Body of pancreas (tissue), 4 donors: Measurements from ENCODE around the gene EAF1. TPM values are rescaled to one million over a fixed set of nuclear protein-coding genes. Genes with fewer than 3 reads are reported as not detected.
"Not testable (repeated sequence)": the region's sequence is repeated elsewhere in the genome, so short reads cannot be mapped to it uniquely, and the experiment has no call there.

Source experiments
- ATAC-seq: fragments of 150-250 bp; one replicate; pipeline ENCODE4 v1.9.1; 2016
- DNase-seq, 4 donors: peaks; one replicate each; pipeline ENCODE4 v3.0.0-alpha.2; 2019
- H3K27ac ChIP-seq, 4 donors: fragments of 200-600 bp; sonication (generic); 1 replicate in 3 of 4; 2 replicates in 1 of 4; pipeline versions ENCODE4 v1.5.1 to v1.6.1; 2016 to 2019; ENCODE audit warnings: mild to moderate bottlenecking in 1 of 4, mixed read lengths in 1 of 4, moderate library complexity in 1 of 4
- H3K27me3 ChIP-seq, 2 donors: fragments of 200-600 bp; sonication (generic); one replicate each; pipeline ENCODE4 v1.6.0; 2016; ENCODE audit warnings: mild to moderate bottlenecking in 1 of 2
- H3K36me3 ChIP-seq, 2 donors: fragments of 200-600 bp; sonication (generic); replicated peaks in 1 of 2; 2 replicates each; pipeline ENCODE4 v1.5.1; 2016; ENCODE audit warnings: low read depth in 2 of 2; ENCODE audit not compliant: insufficient read depth in 1 of 2
- H3K4me1 ChIP-seq: fragments of 200-600 bp; sonication (generic); one replicate; pipeline ENCODE4 v1.6.0; 2016
- H3K4me3 ChIP-seq, 2 donors: fragments of 200-600 bp; sonication (generic); 1 replicate in 1 of 2; 2 replicates in 1 of 2; pipeline ENCODE4 v1.5.1; 2016 to 2019
- H3K9me3 ChIP-seq, 3 donors: fragments of 200-600 bp; sonication (generic); 1 replicate in 2 of 3; 2 replicates in 1 of 3; pipeline ENCODE4 v1.5.1; 2016
- CTCF ChIP-seq, 7 experiments: fragments of 450-650 bp in 4 of 7; fragments of 200-600 bp in 3 of 7; sonication (generic) in 3 of 7; IDR thresholded peaks; one replicate each; pipeline ENCODE4 v1.5.1; 2016 to 2019; ENCODE audit warnings: antibody characterized with exemption in 7 of 7
- POLR2A ChIP-seq, 3 donors: fragments of 450-650 bp; IDR thresholded peaks; one replicate each; pipeline ENCODE4 v1.6.1; 2016; ENCODE audit warnings: antibody characterized with exemption in 3 of 3, mild to moderate bottlenecking in 2 of 3
- WGBS, 2 donors: methylation state at CpG; one replicate each; pipeline ENCODE4 v1.1.5; 2017; 5-methylcytosine and 5-hydroxymethylcytosine counted together
- intact Hi-C: fragments of 100-400 bp; cut with DNase I; formaldehyde crosslinking; loops from one replicate; pipeline ENCODE4 v1.15.1; 2023
- total RNA-seq, 2 donors: library from RNA; depleted of rRNA; stranded (reverse); fragments of >200 nt; gene quantifications; one replicate each; pipeline ENCODE4 v1.1.0, GENCODE V29; 2016

EAF1 gene
- total RNA-seq, 2 donors from 2014 or later, result 9.1 to 12.9 TPM

GRCh38 chr3:15453501-15453900 is 26.1 kb downstream of the EAF1 start:
- 87 to 92% methylated on average over 8 of the region's 8 CpGs for WGBS, 2 donors
- H3K4me3 ChIP-seq, result no peak overlapping the region
- TF ChIP-seq CTCF (IDR thresholded peaks at IDR 0.05) (no peak), POLR2A (IDR thresholded peaks at IDR 0.05) (no peak)
- intact Hi-C loops, result no loop called here
- no peaks in the 10 kb centered on the region for H3K27me3 ChIP-seq
- no peaks in the 10 kb centered on the region for H3K36me3 ChIP-seq
- H3K9me3 ChIP-seq, result no peaks in the 10 kb centered on the region
- no peaks in the 10 kb centered on the region for H3K4me1 ChIP-seq
- no peak overlapping the region for H3K27ac ChIP-seq
- DNase-seq (no peak), ATAC-seq (no peak)

GRCh38 chr3:15453991-15454625 is 26.7 kb downstream of the EAF1 start:
- ATAC-seq (no peak), DNase-seq (no peak)
- intact Hi-C loops, result no loop called here
- Histone ChIP-seq H3K27me3 (no peaks in the 10 kb centered on the region), H3K4me1 (no peaks in the 10 kb centered on the region), H3K4me3 (no peak overlapping the region), H3K36me3 (no peaks in the 10 kb centered on the region), H3K27ac (no peak overlapping the region), H3K9me3 (no peaks in the 10 kb centered on the region)
- 78 to 84% methylated on average over 5 to 9 of the region's 9 CpGs for whole genome bisulfite sequencing, 2 donors
- TF ChIP-seq CTCF (IDR thresholded peaks at IDR 0.05) (no peak), POLR2A (IDR thresholded peaks at IDR 0.05) (no peak)

GRCh38 chr3:15454965-15455364 is 27.6 kb downstream of the EAF1 start:
- no peak for TF ChIP-seq CTCF (IDR thresholded peaks at IDR 0.05)
- TF ChIP-seq POLR2A (IDR thresholded peaks at IDR 0.05), result no peak
- intact Hi-C loops, result no loop called here
- ATAC-seq, result no peak

GRCh38 chr3:15455756-15456155 is 28.4 kb downstream of the EAF1 start:
- no peak overlapping the region for H3K27ac ChIP-seq
- ATAC-seq, result no peak
- no peak overlapping the region for H3K4me3 ChIP-seq
- TF ChIP-seq POLR2A (IDR thresholded peaks at IDR 0.05), result no peak
- TF ChIP-seq CTCF (IDR thresholded peaks at IDR 0.05), result no peak
- no peaks in the 10 kb centered on the region for H3K9me3 ChIP-seq
- intact Hi-C loops, result no loop called here
- DNase-seq, result no peak
- H3K27me3 ChIP-seq, result no peaks in the 10 kb centered on the region
- no peaks in the 10 kb centered on the region for H3K36me3 ChIP-seq
- peaks cover 5% of the 10 kb centered on the region for H3K4me1 ChIP-seq
- 98 to 99% methylated on average over 5 to 7 of the region's 7 CpGs for WGBS, 2 donors

More at GRCh38 chr3:15454965-15455364, 27.6 kb downstream of the EAF1 start:
- Histone ChIP-seq H3K27me3 (no peaks in the 10 kb centered on the region), H3K27ac (no peak overlapping the region), H3K36me3 (no peaks in the 10 kb centered on the region), H3K4me3 (no peak overlapping the region), H3K4me1 (no peaks in the 10 kb centered on the region), H3K9me3 (no peaks in the 10 kb centered on the region)
- DNase-seq, result no peak

GRCh38 chr3:15456321-15456720 is 28.9 kb downstream of the EAF1 start:
- TF ChIP-seq CTCF (IDR thresholded peaks at IDR 0.05) (no peak), POLR2A (IDR thresholded peaks at IDR 0.05) (no peak)
- no peak overlapping the region for H3K27ac ChIP-seq
- H3K27me3 ChIP-seq, result no peaks in the 10 kb centered on the region
- no peaks in the 10 kb centered on the region for H3K36me3 ChIP-seq
- DNase-seq (no peak), ATAC-seq (no peak)
- peaks cover 5% of the 10 kb centered on the region for H3K4me1 ChIP-seq
- intact Hi-C loops, result no loop called here
- no peak overlapping the region for H3K4me3 ChIP-seq
- H3K9me3 ChIP-seq, result no peaks in the 10 kb centered on the region
- WGBS, 2 donors, result 100% methylated on average over 2 of the region's 2 CpGs

- H3K4me1 ChIP-seq, H3K4me3 ChIP-seq, H3K27ac ChIP-seq, H3K36me3 ChIP-seq, DNase-seq, ATAC-seq, H3K27me3 ChIP-seq, H3K9me3 ChIP-seq, intact Hi-C loops: not testable (repeated sequence)
- 91 to 93% methylated on average over 10 of the region's 10 CpGs for WGBS, 2 donors
These were observed 29.5 kb downstream of the EAF1 start for GRCh38 chr3:15456915-15457314.
